Esophagus squamous epithelium (tissue), 4 donors: ENCODE measurements around the gene GUCY2F.

ENCODE experiments used
- CTCF ChIP-seq, 6 experiments: fragments of 450-650 bp in 4 of 6; fragments of 200-600 bp in 2 of 6; sonication (generic) in 2 of 6; IDR thresholded peaks; one replicate each; pipeline ENCODE4 v1.5.1; 2016 to 2019; ENCODE audit warnings: antibody characterized with exemption in 6 of 6, mild to moderate bottlenecking in 4 of 6, moderate library complexity in 4 of 6
- POLR2A ChIP-seq, 4 donors: fragments of 450-650 bp; IDR thresholded peaks; one replicate each; pipeline ENCODE4 v1.6.1; 2017; ENCODE audit warnings: antibody characterized with exemption in 4 of 4, mild to moderate bottlenecking in 4 of 4, moderate library complexity in 3 of 4

- TF ChIP-seq CTCF (IDR thresholded peaks at IDR 0.05) (peak; percentile 84 to 96 (median 90)), POLR2A (IDR thresholded peaks at IDR 0.05) (no peak)
Observed at GRCh38 chrX:109485470-109486340, 3.8 kb upstream of the GUCY2F start.
